Umbilical cord (tissue), 2 donors: ENCODE results near the gene OR2T35. TPM values are rescaled to one million over a fixed set of nuclear protein-coding genes. Genes with fewer than 3 reads are reported as not detected.
"Not testable (repeated sequence)": the region's sequence is repeated elsewhere in the genome, so short reads cannot be mapped to it uniquely, and the experiment has no call there.

Experiments used
- DNase-seq: peaks from one replicate; pipeline ENCODE4 v3.0.0-alpha.2; 2015; ENCODE audit warnings: low spot score
- total RNA-seq: library from RNA; depleted of rRNA; stranded (reverse); fragments of >200 nt; gene quantifications from one replicate; pipeline ENCODE4 v1.2.3, GENCODE V29; 2014; ENCODE audit warnings: low replicate concordance; ENCODE audit not compliant: insufficient read depth

The OR2T35 gene, protein sequence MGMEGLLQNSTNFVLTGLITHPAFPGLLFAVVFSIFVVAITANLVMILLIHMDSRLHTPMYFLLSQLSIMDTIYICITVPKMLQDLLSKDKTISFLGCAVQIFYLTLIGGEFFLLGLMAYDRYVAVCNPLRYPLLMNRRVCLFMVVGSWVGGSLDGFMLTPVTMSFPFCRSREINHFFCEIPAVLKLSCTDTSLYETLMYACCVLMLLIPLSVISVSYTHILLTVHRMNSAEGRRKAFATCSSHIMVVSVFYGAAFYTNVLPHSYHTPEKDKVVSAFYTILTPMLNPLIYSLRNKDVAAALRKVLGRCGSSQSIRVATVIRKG
- total RNA-seq = 7.2 TPM

DNA sequence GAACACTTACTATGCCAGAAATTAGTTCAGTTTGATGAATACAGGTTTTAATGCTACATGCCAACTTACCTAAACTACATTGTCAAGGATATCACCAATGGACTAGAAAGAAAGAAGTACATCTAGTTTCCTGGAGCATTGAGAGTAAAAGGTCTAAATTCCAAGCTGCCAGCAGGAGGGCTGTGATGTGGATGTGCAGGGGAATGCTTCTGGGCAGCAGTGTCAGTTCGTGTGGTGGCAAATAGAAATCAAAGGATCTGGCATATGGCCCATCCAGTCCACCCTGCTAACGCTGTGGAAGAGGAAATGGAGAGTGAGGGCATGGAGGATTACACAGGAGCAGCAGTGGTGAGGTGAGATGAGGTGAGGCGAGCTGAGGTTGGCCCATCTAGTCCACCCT, at the start of gene OR2T35:
Gene OR2T35 (minus strand): TSS at position 101 of the 400 bp plus-strand sequence. CDS start 6,020 bp downstream, outside the sequence.
- not testable (repeated sequence) for DNase-seq

DNA sequence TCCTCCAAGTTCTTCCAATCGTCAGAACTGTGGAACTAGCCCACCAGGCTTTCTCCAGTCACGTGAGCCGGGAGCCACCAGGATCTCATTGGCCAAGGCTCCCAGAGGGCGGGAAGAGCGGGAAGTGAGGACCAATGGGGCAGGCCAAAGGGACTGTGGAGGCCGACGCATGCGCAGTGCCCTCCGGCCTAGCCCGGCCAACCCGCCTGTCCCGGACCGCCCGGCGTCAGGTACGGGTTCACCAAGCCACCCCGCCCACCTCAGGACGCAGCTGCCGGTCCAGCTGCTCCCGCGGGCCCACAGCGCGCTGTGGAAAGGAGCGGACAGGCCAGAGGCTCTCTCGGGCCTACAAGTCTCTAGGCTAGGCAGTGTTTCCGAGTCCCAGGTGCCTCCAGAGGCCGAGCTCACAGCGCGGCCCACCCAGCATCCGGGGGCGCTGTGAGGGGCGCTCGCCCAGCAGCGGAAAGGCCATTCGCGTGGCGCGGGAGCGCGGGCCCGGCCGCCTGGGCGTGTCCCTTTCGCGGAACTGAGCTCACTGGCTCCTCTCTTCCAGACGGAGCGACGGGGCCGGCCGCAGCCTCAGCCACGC, 46.6 kb upstream of the OR2T35 start:
- DNase-seq = no peak

DNA sequence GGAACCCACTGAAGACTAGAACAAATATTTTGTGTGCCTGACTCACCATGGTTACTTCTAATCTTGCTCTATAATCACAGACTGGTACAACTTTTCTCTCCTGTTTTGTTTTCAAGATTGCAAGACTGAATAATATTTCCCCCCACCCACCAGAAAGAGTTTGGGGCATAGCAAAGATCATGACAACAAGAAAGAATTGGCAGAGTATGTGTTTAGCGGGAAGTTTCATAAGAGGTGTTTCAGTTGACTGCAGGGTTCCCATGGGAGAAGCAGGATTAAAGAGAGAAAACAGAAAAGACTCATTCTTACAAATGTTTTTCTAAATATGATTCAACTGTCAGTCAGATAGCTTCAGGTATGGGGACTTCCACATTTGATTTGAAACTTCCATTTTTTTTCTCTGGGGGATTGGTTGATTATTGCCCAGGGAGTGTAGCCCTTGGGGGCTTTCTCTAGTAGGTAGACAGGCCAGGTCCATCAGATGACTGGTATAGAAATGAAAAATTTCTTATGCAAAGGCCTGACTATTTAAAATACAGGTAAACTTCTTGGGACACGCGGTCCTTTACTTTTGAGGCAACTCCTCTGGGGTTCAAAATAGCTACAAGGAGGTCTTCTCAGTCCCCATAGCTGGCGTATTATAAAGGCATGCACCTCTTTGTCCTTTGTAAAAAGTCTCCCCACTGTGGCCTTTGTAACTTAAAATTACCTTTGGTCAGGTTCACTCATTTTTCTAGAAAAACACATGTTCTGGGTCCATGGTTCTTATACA, 43.6 kb upstream of the OR2T35 start:
- no peak for DNase-seq

DNA sequence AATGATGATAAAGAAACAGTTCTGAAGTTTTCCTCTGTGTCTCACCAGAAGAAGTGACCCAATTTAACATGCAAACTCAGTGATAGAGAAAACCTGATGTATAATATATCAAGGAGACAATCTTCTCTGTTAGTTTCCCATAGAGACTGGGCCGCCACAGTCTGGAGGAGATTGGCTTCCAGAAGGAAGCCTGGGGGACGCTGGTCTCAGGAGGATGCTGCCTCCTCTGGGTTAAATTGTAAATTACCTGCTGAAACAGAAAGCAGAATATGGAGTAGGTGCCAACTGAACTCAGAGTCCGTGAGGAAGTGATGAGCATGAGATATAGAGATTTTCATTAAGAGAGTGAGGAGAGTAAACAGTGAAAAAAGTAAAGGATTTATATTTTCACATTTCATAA, 41.7 kb upstream of the OR2T35 start:
- no peak for DNase-seq

DNA sequence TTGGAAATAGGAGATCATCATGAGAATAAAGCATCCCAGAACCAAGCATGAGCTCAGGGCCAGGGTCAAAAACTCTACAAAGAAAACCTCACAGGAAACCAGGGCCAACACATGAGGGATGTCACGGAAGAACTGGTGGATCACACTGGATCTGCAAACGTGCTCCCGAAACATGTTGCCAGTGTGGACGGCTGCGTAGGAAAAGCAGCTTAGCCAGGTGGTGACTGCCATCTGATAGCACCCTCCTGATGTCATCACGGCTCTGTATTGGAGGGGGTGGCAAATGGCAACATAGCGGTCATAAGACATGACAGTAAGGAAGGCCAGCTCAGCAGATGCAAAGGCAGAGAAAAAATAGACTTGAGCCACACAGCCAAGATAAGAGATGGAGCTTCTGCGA, 36.6 kb upstream of the OR2T35 start:
- DNase-seq = no peak

DNA sequence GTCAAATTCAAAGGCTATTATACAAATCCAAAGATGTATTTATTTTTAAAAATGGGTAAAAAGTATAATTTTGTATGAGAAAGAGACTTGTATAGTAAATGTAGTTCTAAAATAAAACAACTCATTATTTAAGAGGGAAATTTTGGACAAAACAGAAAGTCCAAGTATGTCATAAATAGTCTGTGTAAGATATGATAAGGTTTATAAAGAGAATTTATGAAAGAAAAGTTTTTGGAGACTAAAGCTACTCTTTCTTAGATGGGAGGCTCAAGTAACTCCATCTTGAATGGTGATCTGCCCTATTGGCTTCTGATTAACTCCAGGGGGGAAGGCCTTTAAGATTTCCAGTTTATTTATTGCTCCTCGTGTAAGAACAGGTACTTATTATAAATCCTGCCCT, 24.9 kb upstream of the OR2T35 start:
- no peak for DNase-seq

DNA sequence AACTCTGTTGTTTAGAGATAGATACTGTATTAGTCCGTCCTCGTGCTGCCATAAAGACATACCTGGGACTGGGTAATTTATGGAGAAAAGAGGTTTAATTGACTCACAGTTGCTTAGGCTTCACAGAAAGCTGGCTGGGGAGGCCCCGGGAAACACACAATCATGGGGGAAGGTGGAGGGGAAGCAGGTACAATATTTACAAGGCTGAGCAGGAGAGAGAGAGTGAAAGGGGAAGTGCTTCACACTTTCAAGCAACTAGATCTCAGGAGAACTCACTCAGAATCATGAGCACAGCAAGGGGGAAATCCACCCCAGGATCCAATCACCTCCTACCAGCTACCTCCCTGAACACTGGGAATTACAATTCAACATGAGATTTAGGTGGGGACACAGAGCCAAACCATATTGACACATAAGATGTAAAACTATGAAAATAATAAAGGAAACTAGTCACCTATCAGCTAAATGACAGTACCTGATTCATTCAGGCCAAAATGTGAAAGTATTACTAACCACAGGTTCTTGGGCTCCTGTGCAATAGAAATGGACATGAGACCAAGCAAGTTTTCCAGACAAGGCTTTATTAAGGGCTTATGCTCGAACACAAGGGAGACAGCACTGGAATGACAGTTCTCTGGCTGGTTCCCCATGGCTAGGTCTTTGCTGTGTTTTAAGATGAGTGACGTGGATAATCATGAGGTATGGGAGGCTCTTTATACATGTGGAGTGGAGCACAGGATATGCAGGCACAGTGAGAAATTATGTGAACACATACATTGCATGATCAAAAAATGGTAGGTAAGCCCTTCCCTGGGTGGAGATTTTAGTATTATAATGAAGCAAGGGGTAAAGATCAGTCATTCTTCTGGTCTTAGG, 18.6 kb upstream of the OR2T35 start:
- not testable (repeated sequence) for DNase-seq

DNA sequence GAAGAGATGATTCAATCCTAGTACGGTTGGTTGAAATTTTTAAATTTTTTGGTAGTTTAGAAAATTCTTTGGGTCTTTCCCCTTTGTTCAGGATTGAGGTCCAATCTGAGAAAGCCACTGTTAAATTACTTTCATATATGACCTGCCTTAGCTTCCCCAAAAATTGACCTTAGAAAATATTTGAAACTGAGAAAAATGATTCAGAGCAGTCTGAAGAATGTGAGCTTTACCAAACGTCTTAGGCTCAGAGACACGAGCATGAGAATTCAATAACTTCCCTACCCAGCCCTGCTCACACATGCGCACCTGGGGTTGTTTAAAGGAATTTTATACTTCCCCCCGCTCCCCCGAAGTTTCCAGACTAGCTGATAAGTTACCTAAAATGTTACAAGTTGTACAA, 11.7 kb upstream of the OR2T35 start:
- not testable (repeated sequence) for DNase-seq

DNA sequence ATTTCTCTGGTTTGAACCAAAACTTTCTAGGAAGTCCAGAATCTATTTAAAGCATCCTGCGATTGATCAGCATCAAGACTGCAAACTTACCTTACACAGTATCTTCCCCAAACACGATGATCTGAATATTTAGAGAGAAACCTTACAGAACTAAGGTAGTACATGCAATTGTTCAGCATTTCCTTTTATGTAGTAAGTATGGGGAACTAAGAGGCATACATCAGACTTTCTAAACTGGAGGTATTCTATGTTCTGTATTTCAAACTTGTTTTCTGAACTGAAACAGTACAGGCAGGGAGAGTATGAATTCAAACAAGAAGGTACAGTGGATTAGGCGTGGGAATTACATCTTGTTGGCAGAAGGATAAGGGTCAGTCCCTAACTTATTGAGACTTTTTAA, 10.3 kb upstream of the OR2T35 start, which contains the start of gene OR2T27:
Gene OR2T27 (minus strand): TSS at position 175 of the 400 bp plus-strand sequence. CDS start 4,644 bp downstream, outside the sequence.
- DNase-seq = not testable (repeated sequence)

DNA sequence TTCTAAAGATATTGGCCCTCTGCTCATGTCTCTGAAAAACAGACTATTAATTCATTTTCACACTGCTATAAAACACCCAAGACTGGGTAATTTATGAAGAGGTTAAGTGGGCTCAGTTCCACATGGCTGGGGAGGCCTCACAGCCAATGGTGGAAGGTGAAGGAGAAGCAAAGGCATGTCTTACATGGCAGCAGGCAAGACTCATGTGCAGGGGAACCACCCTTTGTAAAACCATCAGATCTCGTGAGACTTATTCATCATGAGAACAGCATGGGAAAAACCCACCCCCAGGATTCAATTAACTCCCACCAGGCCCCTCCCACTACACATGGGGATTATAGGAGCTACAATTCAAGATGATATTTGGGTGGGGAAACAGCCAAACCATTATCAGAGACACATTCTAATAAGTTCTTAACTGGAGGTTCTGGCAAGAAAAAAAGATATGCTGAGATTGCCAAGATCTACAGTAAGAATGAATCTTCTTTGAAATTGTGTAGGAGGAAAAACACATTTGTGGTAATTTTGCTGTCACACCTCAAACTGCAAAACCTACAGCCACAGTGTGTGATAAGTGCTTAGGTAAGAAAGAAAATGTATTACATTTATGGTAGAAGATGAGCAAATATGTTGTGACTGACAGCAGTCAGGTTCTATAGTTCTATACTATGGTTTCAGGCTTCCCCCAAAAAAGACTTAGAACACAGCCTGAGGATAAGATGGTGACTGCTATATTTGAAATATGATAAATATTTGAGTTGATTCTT, 3.9 kb upstream of the OR2T35 start:
- DNase-seq = not testable (repeated sequence)

DNA sequence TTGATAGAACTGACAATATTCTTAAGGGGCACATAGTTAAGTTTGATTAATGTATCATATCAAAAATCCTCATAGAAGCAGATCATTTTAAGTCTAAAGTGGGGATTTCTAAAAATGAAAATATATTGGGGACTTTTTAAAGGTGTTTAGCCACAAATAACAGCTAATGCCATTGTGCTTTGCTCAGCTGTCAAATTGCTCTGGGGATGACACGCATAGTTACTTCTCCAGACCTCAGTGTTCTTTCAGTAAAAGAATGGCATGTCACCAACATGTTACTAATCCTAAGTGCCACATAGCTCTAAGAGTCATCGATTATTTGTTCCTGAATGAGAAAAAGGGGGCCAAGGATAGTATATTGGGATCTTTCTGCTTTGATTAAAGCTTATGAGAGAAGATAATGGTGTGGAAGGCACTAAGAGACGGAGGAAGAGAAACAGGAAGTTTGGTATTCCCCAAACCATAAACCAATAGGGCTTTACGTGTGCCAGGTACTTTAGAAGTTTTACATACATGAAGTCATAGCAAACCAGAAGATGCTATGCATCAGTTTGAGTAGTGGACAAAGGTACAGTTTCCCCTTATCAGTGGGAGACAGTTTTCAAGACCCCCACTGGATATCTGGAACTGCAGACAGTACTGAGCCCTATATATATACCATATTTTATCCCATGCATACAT, 2.0 kb downstream of the OR2T35 start:
- DNase-seq = not testable (repeated sequence)

DNA sequence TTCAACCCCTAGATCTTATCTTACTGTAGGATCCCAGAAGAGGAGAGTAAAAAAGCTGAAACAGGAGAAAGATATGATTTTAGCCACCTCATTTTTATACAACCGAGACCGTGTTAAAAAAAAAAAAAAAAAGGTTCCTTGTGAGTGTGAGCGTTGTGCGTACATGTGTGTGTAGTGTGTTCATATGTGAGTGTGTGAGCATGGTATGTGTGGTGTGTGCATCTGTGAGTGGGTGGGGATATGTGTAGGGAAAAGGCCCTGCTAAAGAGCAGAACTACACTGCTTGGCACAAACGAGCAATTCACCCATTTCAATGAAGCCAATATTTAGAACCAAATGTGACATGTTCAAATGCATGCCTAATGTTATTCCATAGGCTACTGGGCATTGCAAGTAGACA, 3.5 kb downstream of the OR2T35 start:
- not testable (repeated sequence) for DNase-seq

DNA sequence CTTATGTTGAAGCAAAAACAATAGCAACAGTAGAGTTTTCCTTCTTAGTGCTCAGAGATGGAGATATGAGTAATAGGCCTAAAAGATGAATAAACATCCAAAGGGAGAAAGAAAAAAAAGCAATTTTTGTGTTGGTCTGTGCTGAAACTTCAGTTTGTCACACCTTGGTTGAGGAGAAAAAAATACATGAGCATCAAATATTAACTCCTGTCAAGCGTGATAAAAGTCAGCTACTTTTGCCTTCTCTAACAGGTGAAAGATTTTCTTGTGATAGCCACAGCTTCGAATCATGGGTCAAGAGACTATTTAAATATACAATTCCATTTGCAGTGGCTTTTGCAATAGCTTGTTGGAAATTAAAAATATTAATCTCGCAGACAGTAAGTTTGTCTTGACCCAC, 4.2 kb downstream of the OR2T35 start:
- DNase-seq = not testable (repeated sequence)

DNA sequence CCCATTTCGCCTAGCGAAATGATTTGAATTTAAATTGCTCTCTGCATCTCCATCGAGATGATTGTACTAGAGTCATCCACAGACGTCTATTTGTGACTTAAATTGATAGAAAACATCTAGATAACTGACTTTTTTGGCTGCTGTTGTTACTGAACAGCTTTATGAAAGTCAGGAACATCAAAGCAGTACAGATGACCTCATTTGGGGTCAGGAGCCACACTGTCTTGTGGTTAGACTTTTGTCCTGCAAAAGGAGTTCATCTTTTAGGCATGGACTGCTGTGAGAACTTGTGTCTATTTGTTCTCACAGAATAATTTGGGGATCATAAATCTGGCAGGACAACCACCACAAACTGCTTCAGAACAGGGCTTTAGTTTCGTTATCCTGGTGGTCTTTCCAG, 5.4 kb downstream of the OR2T35 start:
- DNase-seq = not testable (repeated sequence)

DNA sequence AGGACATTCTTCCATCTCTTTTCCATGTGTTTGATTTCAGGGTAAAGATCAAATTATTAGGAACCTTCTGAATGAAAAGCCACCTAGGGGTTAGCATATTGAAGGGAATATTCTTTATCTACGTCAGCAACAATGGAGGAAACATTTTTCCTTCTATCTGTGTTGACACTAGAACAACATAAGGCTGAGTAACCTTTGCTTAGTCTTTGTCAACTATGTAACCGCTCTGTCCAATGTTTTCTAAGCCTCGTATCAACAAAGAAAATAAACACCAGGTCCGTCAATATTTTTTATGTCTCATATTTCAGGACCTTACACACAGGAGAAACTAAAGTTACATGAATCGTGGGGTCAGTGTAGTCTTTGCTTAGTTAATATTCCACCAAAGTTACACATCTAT, 8.5 kb downstream of the OR2T35 start:
- DNase-seq = not testable (repeated sequence)

DNA sequence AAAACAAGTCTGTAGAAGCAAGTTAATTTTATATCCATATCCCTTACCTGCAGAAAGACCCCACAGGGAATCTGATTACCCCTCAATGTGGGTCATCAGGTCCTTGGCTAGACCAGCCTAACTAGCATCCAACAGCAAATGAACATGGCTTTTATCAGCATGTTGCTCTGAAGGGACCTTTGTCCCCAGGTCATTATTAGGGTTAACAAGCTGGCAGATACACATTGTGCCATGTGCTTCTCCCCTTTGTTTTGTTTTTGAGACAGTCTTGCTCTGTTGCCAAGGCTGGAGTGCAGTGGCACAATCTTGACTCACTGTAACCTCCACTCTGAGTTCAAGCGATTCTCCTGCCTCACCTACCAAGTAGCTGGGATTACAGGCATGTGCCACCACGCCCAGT, 10.1 kb downstream of the OR2T35 start, which contains the start of gene OR2T11:
Gene OR2T11 (minus strand): TSS at position 101 of the 400 bp plus-strand sequence. CDS start 7,963 bp downstream, outside the sequence.
- DNase-seq = not testable (repeated sequence)

DNA sequence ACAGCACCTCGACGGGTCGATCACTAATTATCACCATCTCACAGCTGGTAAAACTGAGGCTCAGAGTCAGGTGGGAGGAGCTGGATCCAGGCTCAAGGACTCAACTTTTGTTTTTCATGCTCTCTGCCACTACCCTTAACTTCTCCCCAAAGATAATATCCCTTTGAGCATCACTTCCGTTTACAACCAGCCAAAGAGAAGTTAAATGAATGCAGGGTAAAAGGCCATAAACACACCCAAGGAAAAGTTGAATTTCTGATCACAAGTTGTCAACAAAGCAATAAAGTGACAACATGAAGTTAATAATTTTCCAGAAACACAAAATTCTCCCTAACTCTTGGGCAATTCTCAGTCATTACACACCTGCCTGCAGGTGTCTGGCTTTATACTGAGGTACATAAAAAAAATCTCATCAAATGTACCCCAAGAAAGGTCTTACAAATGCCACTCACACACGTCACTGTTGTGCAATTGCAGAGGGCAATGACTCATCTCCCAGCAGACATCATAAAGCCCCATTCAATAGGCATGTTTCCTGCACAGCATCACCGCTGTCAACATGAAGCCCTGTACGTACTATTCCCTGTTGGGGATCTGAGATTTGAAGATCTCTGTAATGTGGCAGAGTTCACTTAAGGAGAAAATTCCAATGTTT, 13.6 kb downstream of the OR2T35 start:
- DNase-seq = no peak

DNA sequence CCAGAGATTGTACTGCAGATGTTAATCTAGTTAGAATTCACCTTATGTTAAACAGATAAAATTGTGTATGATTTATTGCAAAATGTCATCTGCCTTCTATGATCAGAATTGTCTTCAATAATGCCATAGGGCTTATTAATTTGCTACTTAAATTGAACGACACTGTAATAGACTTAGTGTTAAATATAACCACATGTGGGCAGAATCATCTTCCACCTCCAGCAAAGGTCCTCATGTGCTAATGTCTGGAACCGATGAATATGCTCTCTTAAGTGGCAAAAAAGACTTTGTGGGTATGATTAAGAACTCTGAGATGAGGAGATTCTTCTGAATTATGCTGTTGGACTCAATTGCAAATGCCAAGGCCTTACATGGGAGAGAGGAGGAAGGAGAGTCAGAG, 14.5 kb downstream of the OR2T35 start:
- no peak for DNase-seq
